Measurements from ENCODE around the gene ABCD4.
A peak's percentile ranks its signal among the peaks of the same experiment; 100 is the strongest.

Gene ABCD4

GRCh38 chr14:74260525-74261233 is 42.1 kb downstream of the ABCD4 start:
- no peak for DNase-seq (ENCODE audit: extremely low read depth in 1 of 2, low read depth in 1 of 2)

- DNase-seq (ENCODE audit: extremely low read depth in 1 of 2, low read depth in 1 of 2), result no peak
Measured at GRCh38 chr14:74259513-74259912, 43.2 kb downstream of the ABCD4 start.

- no peak for DNase-seq (ENCODE audit: extremely low read depth in 1 of 2, low read depth in 1 of 2)
Measured at GRCh38 chr14:74258764-74259035, 44.0 kb downstream of the ABCD4 start.

GRCh38 chr14:74257941-74258763 is 44.6 kb downstream of the ABCD4 start:
- DNase-seq (ENCODE audit: extremely low read depth in 1 of 2, low read depth in 1 of 2), result no peak

GRCh38 chr14:74257078-74257940 is 45.4 kb downstream of the ABCD4 start:
- peak; percentile 11 to 31 for DNase-seq (ENCODE audit: extremely low read depth in 1 of 2, low read depth in 1 of 2)

GRCh38 chr14:74255281-74255680 is 47.5 kb downstream of the ABCD4 start:
- DNase-seq (ENCODE audit: extremely low read depth in 1 of 2, low read depth in 1 of 2), result no peak

GRCh38 chr14:74249433-74250375 is 53.0 kb downstream of the ABCD4 start:
- DNase-seq (ENCODE audit: extremely low read depth in 1 of 2, low read depth in 1 of 2), result no peak

- no peak for DNase-seq (ENCODE audit: extremely low read depth in 1 of 2, low read depth in 1 of 2)
Measured at GRCh38 chr14:74248017-74248416, 54.7 kb downstream of the ABCD4 start.

- DNase-seq (ENCODE audit: extremely low read depth in 1 of 2, low read depth in 1 of 2), result no peak
Measured at GRCh38 chr14:74246542-74246941, 56.2 kb downstream of the ABCD4 start.

GRCh38 chr14:74245292-74245691 is 57.4 kb downstream of the ABCD4 start:
- DNase-seq (ENCODE audit: extremely low read depth in 1 of 2, low read depth in 1 of 2), result no peak

GRCh38 chr14:74244115-74244514 is 58.6 kb downstream of the ABCD4 start:
- no peak for DNase-seq (ENCODE audit: extremely low read depth in 1 of 2, low read depth in 1 of 2)

- no peak for DNase-seq (ENCODE audit: extremely low read depth in 1 of 2, low read depth in 1 of 2)
Measured at GRCh38 chr14:74243051-74243450, 59.7 kb downstream of the ABCD4 start.

- no peak for DNase-seq (ENCODE audit: extremely low read depth in 1 of 2, low read depth in 1 of 2)
Measured at GRCh38 chr14:74242780-74243042, 60.0 kb downstream of the ABCD4 start.

GRCh38 chr14:74242021-74242779 is 60.5 kb downstream of the ABCD4 start:
- DNase-seq (ENCODE audit: extremely low read depth in 1 of 2, low read depth in 1 of 2), result no peak

GRCh38 chr14:74241652-74242017 is 61.1 kb downstream of the ABCD4 start:
- DNase-seq (ENCODE audit: extremely low read depth in 1 of 2, low read depth in 1 of 2), result no peak

GRCh38 chr14:74240794-74241651 is 61.7 kb downstream of the ABCD4 start:
- DNase-seq (ENCODE audit: extremely low read depth in 1 of 2, low read depth in 1 of 2), result no peak

- DNase-seq (ENCODE audit: extremely low read depth in 1 of 2, low read depth in 1 of 2), result no peak
Measured at GRCh38 chr14:74239848-74240793, 62.6 kb downstream of the ABCD4 start.
